ENCODE results near the gene SSRP1. TPM values are rescaled to one million over a fixed set of nuclear protein-coding genes. Genes with fewer than 3 reads are reported as not detected.

The SSRP1 gene
- total and polyA plus RNA-seq, 11 donors = 21.8 to 86.5 (median 41.6) TPM

- peaks cover 0 to 56% (median 40%) of the 10 kb centered on the region in 9 donors for H3K36me3 ChIP-seq
- H3K4me3 ChIP-seq = peak overlapping the region; percentile 67 to 89 (median 75)
- 1 to 3% (median 2%) methylated on average over 30 to 64 of the region's 64 CpGs for WGBS, 4 donors
- H3K4me1 ChIP-seq = peaks cover 4 to 60% (median 32%) of the 10 kb centered on the region in 12 donors
- ATAC-seq (peak in 1 of 4 donors; percentile 1), DNase-seq (peak in 3 of 5 donors; percentile 54 to 62 (median 61))
- intact Hi-C loops (cut with DNase I) = loop anchor here in 1 of 10 donors (5.0 to 10.0 kb wide), 2 partner anchors 47 to 1250 kb away; partner anchors contain the start of genes LPXN and ZFP91
- TF ChIP-seq POLR2A (IDR thresholded peaks at IDR 0.05) (no peak), CTCF (IDR thresholded peaks at IDR 0.05) (no peak)
- H3K9me3 ChIP-seq = no peaks in the 10 kb centered on the region
- H3K27me3 ChIP-seq = no peaks in the 10 kb centered on the region
- H3K27ac ChIP-seq = peak overlapping the region; percentile 88 to 98 (median 94)
Measured at GRCh38 chr11:57324154-57324885, 11.4 kb downstream of the SSRP1 start.

GRCh38 chr11:57323855-57324153, 11.9 kb downstream of the SSRP1 start:
- no peak for ATAC-seq
- Histone ChIP-seq H3K4me1 (peaks cover 4 to 62% (median 32%) of the 10 kb centered on the region in 12 donors), H3K4me3 (peak overlapping the region; percentile 67 to 89 (median 75)), H3K27me3 (no peaks in the 10 kb centered on the region), H3K36me3 (peaks cover 0 to 52% (median 40%) of the 10 kb centered on the region in 9 donors), H3K27ac (peak overlapping the region; percentile 88 to 98 (median 94)), H3K9me3 (no peaks in the 10 kb centered on the region)
- no peak for DNase-seq
- intact Hi-C loops (cut with DNase I) = loop anchor here in 1 of 10 donors (5.0 to 10.0 kb wide), 2 partner anchors 47 to 1251 kb away; partner anchors contain the start of genes LPXN and ZFP91
- no peak for TF ChIP-seq CTCF (IDR thresholded peaks at IDR 0.05)
- no peak for TF ChIP-seq POLR2A (IDR thresholded peaks at IDR 0.05)
- WGBS, 4 donors = 25 to 29% (median 28%) methylated on average over 9 of the region's 9 CpGs

DNA sequence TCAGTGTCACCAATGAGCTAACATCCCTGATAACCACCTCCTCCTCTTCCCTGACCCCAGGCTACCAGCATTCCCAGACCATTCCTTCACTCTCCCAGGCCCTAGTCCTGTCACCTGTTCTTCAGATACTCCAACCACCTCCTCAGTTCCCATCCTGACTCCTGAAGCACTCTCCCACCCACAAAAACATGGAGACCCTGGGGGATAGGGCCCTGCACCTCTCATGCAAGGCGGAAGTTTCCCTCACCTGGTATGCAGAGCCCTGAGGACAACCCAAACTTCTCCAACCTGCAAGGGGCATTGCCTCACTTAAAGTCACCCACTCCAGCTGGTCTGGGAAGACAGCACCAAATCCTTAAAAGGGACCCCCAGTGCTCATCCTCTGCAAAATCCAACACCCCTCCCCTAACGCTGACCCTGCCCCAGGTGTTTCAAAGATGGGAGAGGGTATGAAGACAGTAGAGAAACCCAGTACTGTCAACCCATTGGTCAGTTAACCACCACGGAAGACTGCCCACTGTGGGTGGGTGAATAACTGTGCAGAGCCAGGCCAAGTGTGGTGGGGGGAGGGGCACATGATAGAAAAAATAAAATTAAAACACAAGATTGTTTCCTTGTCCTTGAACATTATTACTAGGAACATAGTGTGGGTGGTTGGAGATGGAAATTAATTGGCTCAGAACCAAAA, 12.4 kb downstream of the SSRP1 start:
- no peaks in the 10 kb centered on the region for H3K9me3 ChIP-seq
- ATAC-seq = no peak
- TF ChIP-seq CTCF (IDR thresholded peaks at IDR 0.05) (peak in 3 of 12 donors; percentile 7 to 20 (median 18)), POLR2A (IDR thresholded peaks at IDR 0.05) (no peak)
- no peak for DNase-seq
- peak overlapping the region; percentile 67 to 89 (median 75) for H3K4me3 ChIP-seq
- no peaks in the 10 kb centered on the region for H3K27me3 ChIP-seq
- peaks cover 4 to 67% (median 34%) of the 10 kb centered on the region in 12 donors for H3K4me1 ChIP-seq
- WGBS, 4 donors = 64 to 81% (median 71%) methylated on average over 3 of the region's 3 CpGs
- H3K36me3 ChIP-seq = peaks cover 0 to 52% (median 35%) of the 10 kb centered on the region in 9 donors
- intact Hi-C loops (cut with DNase I) = loop anchor here in 1 of 10 donors (5.0 to 10.0 kb wide), 2 partner anchors 46 to 1251 kb away; partner anchors contain the start of genes LPXN and ZFP91
- H3K27ac ChIP-seq = peak overlapping the region; percentile 88 to 98 (median 94)

Data from heart left ventricle (tissue), 16 donors.